Stimulated activated CD8-positive, alpha-beta memory T cell treated with anti-CD3 and anti-CD28 coated beads, Interleukin-4, amount 100 ng/mL, for 1 hour (primary cell): ENCODE measurements around the gene NUP85.
"Not testable (repeated sequence)": the region's sequence is repeated elsewhere in the genome, so short reads cannot be mapped to it uniquely, and the experiment has no call there.

Experiments
- DNase-seq, 2 donors: peaks; one replicate each; pipeline ENCODE4 v3.0.0-alpha.2; 2020; ENCODE audit warnings: low read depth in 2 of 2, low spot score in 1 of 2

Gene NUP85, protein sequence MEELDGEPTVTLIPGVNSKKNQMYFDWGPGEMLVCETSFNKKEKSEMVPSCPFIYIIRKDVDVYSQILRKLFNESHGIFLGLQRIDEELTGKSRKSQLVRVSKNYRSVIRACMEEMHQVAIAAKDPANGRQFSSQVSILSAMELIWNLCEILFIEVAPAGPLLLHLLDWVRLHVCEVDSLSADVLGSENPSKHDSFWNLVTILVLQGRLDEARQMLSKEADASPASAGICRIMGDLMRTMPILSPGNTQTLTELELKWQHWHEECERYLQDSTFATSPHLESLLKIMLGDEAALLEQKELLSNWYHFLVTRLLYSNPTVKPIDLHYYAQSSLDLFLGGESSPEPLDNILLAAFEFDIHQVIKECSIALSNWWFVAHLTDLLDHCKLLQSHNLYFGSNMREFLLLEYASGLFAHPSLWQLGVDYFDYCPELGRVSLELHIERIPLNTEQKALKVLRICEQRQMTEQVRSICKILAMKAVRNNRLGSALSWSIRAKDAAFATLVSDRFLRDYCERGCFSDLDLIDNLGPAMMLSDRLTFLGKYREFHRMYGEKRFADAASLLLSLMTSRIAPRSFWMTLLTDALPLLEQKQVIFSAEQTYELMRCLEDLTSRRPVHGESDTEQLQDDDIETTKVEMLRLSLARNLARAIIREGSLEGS

GRCh38 chr17:75205037-75205792, at the start of gene NUP85:
TSS of gene NUP85 (plus strand) at chr17:75205679. CDS start at chr17:75205762, 83 bp downstream.
- peak; percentile 77 to 86 for DNase-seq

- DNase-seq, result not testable (repeated sequence)
Observed at GRCh38 chr17:75158480-75158879, 47.0 kb upstream of the NUP85 start.

DNA sequence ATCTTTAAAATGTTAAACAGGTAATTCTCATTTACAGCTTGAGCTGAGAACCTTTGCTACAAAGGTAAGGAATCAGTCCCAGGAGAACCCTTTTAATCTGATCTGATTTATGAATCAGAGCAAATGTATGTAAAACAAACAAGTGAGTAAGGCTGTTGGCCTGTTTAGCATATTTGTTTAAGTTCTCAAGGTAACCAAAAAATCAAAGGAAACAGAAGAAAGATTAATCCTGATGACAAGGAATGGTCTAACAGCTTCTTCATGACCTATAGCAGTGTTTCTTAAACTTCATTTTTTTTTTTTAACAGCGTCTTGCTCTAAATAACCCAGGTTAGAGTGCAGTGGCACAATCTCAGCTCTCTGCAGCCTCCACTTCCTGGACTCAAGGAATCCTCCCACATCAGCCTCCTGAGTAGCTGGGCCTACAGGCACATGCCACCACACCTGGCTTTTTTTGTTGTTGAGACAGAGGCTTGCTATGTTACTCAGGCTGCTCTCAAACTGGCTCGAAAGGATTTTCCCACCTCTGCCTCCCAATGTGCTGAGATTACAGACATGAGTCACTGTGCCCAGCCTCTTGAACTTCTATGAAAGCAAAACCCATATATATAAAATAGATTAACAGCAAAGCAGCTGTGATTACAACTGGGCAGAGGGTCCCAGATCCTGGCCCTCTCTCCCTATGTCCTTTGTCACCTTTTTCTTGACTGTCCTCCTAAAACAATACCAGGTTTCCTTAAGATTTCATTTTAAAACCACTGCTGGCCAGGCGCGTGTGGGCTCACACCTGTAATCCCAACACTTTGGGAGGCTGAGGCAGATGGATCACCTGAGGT, 46.1 kb upstream of the NUP85 start:
- no peak for DNase-seq

DNA sequence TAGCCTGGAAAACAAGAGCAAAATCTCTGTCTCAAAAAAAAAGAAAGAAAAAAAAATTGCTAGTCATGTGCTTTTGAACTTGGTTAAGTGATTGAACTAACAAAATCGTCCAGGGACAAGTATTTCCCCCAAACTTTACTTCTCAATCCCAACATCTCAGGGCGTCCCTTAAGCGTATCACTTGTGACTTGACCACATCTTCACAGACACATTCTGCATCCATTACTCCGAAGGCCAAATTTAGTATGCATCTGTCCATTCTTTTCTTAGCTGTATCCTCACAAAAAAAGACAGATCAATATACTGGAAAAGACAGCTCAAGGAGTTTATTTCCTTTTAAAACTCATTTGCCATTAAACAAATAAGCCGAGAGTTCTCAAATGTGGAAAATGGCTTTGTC, 45.3 kb upstream of the NUP85 start:
- no peak for DNase-seq

- no peak for DNase-seq
Observed at GRCh38 chr17:75163074-75163473, 42.4 kb upstream of the NUP85 start.

- not testable (repeated sequence) for DNase-seq
Observed at GRCh38 chr17:75164606-75165005, 40.9 kb upstream of the NUP85 start.

DNA sequence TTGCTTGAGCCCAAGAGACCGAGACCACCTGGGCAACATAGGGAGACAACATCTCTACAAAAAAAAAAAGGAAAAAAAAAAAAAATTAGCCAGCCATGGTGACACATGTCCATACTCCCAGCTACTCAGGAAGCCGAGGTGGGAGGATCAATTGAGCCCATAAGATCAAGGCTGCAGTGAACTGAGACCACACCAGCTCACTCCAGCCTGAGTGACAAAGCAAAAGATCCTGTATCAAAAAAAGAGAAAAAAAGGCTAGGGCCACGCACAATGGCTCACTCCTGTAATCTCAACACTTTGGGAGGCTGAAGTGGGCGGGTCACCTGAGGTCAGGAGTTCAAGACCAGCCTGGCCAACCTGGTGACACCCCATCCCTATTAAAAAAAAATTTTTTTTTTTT, 36.5 kb upstream of the NUP85 start:
- no peak for DNase-seq

- DNase-seq, result no peak
Observed at GRCh38 chr17:75173526-75173925, 32.0 kb upstream of the NUP85 start.

DNA sequence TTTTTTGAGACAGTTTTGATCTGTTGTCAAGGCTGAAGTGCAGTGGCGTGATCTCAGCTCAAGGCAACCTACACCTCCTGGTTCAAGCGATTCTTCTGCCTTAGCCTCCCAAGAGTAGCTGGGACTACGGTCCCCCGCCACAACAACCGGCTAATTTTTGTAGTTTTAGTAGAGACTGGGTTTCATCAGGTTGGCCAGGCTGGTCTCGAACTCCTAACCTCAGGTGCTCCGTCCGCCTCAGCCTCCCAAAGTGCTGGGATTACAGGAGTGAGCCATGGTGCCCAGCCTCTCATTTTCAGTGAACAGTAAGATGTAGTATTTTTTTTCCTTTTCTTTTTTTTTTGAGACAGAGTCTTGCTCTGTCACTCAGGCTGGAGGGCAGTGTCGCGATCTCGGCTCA, 30.5 kb upstream of the NUP85 start:
- no peak for DNase-seq

GRCh38 chr17:75176625-75177024, 28.9 kb upstream of the NUP85 start:
- no peak for DNase-seq

GRCh38 chr17:75178453-75178852, 27.0 kb upstream of the NUP85 start:
- DNase-seq, result no peak

GRCh38 chr17:75181110-75181509, 24.4 kb upstream of the NUP85 start:
- DNase-seq, result no peak

DNA sequence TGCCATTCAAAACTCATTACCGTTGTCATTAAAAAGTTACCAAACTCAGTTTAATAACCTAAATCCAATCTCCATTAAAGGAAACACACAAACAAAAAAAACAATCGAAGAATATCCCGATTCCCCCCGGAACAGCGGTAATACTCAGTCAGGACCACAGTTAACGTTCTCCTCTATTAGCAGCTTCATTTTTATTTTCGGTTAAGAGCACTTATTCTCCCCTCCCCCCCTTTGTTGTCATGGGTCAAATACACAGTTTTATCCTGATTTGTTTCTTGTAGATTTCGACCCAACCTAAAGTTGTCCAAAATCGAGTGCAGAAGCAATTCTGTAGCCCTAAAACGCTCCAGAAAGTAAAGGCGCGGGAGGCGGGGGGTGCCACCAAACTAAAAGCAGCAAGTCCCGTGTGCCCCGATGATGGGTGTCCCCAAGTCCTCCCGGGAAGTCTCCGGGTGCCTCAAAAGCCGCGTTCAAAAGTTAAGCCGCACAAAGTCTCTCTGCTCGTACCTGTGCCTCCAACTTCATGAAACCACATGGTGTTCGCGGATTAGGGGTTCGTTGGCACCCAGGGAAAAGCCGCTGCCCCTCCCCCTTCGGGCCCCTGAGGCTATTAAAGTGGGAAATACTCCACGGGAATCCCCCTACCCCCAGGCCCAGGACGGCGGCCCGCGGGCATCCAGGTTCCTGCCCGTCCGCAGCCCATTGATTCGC, 23.7 kb upstream of the NUP85 start:
- peak in 1 of 2 donors; percentile 11 for DNase-seq

GRCh38 chr17:75182319-75182568, 23.2 kb upstream of the NUP85 start:
- DNase-seq, result no peak

DNA sequence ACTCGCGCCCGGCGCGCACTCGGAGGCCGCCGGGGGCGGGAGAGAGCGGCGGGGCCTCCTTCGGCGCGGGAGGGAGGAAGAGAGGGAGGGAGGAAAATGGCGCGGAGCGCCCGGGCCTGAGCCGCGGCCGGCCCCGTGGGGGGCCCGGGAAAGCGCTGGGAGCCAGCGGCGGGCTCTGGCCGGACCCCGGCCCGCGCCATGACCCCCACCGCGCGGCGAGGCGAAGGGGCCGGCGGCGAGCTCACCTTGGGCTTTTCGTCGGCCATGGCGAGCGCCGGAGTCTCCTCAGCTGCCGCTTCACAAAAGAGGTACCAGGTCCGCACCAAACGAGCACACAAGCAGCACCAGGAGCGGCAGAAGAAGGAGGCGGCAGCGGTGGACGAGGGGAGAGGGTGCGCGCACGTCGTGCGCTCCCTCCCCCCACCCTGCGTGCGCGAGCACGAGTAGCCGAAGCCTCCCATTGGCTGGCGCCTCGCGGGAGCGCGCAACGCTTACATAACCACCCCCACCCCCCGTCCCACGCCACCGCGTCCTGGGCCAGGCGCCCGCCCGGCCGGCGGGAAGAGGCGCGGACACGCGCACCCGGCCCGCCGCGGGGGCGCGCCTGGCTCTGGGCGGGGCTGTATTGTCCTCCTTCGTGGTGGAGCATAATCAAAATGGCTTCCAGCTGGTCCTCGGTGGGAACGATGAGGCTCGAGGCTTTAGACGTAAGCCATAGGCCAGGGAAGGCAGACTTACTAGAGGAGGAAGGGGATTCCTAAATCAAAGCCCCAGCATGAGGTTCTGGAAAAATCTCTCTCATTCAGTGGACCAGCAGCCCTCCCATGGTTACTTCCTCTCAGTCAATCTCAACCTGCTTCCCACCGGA, 22.7 kb upstream of the NUP85 start, which contains the start of gene SUMO2:
TSS of gene SUMO2 (minus strand) at position 391 of the 868 bp plus-strand sequence. CDS start at position 266, 125 bp downstream.
- peak; percentile 84 to 93 for DNase-seq

- DNase-seq, result no peak
Observed at GRCh38 chr17:75183999-75184884, 21.2 kb upstream of the NUP85 start.

DNA sequence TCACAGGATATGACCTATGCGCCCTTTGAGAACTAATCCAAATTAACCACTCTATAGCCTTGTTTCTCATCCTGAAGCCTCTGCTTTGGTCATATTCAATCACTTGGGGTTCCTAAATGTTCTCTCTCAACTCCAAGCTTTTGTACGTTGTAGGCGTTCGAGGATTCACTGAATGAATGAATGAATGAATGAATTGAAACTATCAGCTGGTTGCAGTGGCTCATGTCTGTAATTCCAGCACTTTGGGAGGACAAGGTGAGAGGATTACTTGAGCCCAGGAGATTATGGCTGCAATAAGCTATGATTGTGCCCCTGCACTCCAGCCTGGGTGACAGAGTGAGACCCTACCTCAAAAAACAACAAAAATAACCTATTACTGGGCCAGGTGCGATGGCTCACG, 16.9 kb upstream of the NUP85 start:
- DNase-seq, result no peak

GRCh38 chr17:75191584-75191983, 13.9 kb upstream of the NUP85 start:
- DNase-seq, result no peak

GRCh38 chr17:75194879-75195278, 10.6 kb upstream of the NUP85 start:
- DNase-seq, result no peak
